ENCODE results near the gene EEF2KMT.
"Not testable (repeated sequence)": the region's sequence is repeated elsewhere in the genome, so short reads cannot be mapped to it uniquely, and the experiment has no call there.

The EEF2KMT gene, protein sequence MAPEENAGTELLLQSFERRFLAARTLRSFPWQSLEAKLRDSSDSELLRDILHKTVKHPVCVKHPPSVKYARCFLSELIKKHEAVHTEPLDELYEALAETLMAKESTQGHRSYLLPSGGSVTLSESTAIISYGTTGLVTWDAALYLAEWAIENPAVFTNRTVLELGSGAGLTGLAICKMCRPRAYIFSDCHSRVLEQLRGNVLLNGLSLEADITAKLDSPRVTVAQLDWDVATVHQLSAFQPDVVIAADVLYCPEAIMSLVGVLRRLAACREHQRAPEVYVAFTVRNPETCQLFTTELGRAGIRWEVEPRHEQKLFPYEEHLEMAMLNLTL

DNA sequence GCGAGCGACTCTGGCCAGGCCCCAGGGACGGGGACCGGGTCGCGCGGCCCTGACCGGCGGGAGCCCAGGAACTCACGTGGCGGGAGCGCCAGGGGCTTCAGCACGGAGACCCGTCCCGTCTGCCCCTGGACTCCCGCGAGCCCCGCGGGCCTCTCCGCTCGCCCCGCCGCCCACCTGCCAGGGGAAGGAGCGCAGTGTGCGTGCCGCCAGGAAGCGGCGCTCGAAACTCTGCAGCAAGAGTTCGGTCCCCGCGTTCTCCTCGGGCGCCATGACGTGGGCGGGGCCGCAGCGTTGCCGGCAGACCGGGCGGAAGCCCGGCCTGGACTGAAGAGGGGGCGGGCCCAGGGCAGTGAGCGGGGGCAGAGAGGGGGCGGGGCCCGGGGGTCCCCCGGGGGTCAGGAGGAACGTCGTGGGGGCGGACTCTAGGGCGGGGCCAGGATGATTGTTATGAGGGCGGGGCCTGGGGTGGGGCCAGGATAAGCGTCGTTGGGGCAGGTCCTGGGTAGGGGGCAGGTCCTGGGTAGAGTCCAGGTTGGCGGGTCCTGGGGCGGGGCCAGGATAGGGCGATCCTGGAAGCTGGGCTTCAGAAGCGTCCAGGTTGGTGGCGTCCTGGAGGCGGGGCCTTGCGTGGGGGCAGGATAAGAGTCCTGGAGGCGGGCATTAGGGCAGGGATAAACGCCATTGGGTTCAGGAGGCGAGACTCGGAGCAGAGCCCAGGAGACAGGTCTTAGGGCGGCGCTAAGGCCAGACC, at the start of gene EEF2KMT:
TSS of gene EEF2KMT (minus strand) at position 326 of the 751 bp plus-strand sequence. CDS start at position 270, 56 bp downstream.
- H3K27ac ChIP-seq, result peak within 1 kb of the TSS; percentile 28
- peak; percentile 94 for DNase-seq (ENCODE audit: low read depth, low spot score)

DNA sequence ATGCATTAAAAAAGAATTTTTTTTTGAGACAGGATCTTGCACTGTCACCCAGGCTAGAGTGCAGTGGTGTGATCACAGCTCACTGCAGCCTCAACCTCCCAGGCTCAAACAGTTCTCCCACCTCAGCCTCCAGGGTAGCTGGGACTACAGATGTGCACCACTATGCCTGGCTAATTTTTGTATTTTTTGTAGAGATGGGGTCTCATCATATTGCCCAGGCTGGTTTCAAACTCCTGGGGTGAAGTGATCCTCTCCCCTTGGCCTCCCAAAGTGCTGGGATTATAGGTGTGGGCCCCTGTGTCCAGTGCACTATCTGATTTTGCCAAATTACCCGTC, 47.0 kb upstream of the EEF2KMT start:
- not testable (repeated sequence) for H3K27ac ChIP-seq; DNase-seq (ENCODE audit: low read depth, low spot score)

- H3K27ac ChIP-seq, result no peak overlapping the region
Observed at GRCh38 chr16:5143761-5144620, 46.4 kb upstream of the EEF2KMT start.

DNA sequence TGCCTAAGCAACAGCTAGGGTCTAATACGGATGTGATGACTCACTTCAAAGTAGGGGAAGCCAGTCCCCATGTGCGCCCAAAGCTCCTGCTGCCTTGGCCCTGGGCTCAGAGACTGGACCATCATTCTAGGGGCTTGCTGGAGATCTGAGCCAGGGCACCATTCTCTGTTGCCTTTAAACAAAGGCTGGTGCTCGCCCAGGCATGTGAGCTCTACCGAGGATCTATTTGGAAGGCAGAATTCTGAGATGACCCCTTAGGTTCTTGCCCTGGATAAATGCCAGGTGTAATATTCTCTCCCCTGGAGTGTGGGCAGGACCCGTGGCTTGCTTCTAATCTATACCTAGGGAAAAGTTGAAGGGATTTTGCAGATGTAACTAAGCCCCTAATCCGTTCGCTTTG, 42.6 kb upstream of the EEF2KMT start:
- H3K27ac ChIP-seq, result not testable (repeated sequence)

More at GRCh38 chr16:5143761-5144620, 46.4 kb upstream of the EEF2KMT start:
- DNase-seq (ENCODE audit: low read depth, low spot score), result no peak

DNA sequence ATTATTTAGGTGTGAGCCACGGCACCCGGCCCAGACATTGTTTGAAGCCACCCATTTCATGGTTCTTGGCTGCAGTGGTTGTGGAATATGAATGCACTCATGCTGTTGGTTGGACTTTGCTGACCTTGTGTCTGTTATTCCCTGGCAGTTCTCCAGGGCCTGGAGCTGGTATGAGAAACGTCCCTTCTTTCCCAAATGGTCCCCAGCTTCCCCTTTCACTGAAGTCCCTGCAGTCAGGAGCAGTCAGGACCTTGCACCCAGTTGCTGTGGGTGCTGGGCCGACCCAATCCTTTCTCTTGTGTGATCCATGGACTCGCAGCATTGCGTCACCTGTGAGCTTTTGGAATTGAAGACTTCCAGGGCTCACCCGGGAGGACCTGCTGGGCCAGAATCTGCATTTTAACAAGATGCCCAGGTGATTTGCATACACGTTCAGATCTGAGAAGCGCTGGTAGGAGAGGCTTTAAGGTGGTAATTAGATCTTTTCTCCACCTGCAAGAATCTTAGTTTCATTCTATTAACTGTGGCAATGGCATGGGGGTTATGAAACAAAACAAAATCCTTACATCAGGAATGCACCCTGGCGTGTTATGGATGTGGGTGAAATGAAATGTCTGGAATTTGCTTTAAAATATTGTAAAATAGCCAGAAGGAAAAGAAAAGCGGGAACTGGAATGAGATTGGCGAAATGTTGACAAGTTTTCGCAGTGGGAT, 37.3 kb upstream of the EEF2KMT start:
- not testable (repeated sequence) for H3K27ac ChIP-seq; DNase-seq (ENCODE audit: low read depth, low spot score)

More for the DNA sequence above, 42.6 kb upstream of the EEF2KMT start:
- not testable (repeated sequence) for DNase-seq (ENCODE audit: low read depth, low spot score)

GRCh38 chr16:5132915-5133600, 35.5 kb upstream of the EEF2KMT start:
- DNase-seq (ENCODE audit: low read depth, low spot score); H3K27ac ChIP-seq: not testable (repeated sequence)

- not testable (repeated sequence) for H3K27ac ChIP-seq; DNase-seq (ENCODE audit: low read depth, low spot score)
Observed at GRCh38 chr16:5131467-5132004, 33.9 kb upstream of the EEF2KMT start.

GRCh38 chr16:5117300-5118087, 19.9 kb upstream of the EEF2KMT start:
- DNase-seq (ENCODE audit: low read depth, low spot score); H3K27ac ChIP-seq: not testable (repeated sequence)

DNA sequence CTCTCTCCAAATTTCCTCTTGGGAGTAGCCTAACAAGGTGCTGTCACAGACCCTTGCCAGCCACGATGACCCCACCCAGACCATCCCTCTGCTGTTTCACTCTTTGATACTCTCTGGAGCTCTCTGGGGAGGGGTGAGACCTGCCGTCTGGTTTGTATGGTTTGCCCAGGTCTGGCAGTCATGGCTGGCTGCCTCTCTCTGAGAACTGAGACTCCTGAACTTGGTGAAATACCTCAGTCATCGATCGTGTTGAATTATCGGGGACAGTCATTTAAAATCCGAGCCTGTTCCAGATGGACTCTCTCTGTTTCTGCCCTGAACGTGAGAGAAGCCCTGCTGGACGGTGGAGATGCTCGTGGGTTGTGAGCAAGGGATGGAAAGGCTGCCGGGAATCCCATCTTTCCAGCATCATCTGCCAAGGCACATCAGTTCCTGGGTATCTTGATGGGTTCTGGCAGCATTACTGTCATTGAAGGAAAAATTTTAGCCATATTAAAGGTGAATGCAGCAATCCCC, 19.2 kb upstream of the EEF2KMT start:
- DNase-seq (ENCODE audit: low read depth, low spot score); H3K27ac ChIP-seq: not testable (repeated sequence)

- DNase-seq (ENCODE audit: low read depth, low spot score); H3K27ac ChIP-seq: not testable (repeated sequence)
Observed at GRCh38 chr16:5110933-5111332, 13.3 kb upstream of the EEF2KMT start.

- DNase-seq (ENCODE audit: low read depth, low spot score), result no peak
- no peak overlapping the region for H3K27ac ChIP-seq
Observed at GRCh38 chr16:5108505-5109158, 11.0 kb upstream of the EEF2KMT start.

GRCh38 chr16:5105039-5105438, 7.4 kb upstream of the EEF2KMT start:
- H3K27ac ChIP-seq; DNase-seq (ENCODE audit: low read depth, low spot score): not testable (repeated sequence)

DNA sequence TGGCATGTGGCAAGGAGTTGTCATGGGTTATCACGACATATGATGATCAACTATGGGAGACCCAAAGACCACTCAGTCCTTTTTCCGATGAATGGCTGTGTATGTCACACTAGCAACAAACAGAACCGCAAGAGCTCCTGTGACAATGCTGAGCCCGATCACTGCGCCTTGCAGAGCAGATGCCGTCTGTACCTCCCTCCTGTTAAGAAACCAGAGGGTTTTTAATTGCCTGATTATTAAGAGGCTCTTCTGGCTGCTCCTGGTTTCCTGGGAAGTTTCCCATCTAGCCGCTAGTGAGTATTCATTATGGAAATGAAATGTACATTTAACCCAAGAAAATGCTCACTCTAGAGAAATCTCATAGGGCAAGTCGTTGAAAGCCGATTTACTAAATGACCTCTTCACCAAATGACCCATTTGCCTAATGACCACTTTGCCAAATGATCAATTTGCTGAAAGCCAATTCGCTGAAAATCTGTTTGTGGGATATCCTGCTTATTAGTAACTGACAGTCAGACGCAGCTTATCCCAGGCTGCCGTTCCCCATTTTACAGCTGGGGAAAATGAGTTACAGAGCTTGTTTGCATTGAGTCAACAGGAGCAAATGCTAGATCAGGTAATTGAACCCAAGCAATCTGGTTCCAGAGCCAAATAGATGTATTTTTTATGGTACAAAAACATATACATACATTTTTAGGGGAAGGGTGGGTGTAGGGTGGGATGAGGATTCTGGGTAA, 5.9 kb upstream of the EEF2KMT start:
- DNase-seq (ENCODE audit: low read depth, low spot score); H3K27ac ChIP-seq: not testable (repeated sequence)

DNA sequence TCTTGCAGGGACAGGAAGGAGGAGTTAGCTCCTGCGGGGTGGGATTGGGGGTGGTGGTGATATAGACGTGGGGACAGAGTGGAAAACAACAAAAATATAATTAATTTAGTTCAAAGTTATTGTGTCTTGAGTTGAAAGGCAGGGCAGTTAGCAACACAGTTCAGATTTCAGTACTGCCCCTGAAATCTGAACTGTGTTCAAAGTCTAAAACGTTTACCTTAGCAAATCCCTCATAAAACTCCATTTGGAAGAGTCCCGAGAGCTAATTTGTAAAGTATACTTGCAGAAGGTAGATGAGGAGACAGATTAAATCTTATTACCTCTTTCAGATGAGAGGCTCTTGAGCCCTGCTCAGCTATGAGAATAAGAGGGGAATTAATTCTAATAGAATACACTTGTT, 1.6 kb upstream of the EEF2KMT start:
- DNase-seq (ENCODE audit: low read depth, low spot score); H3K27ac ChIP-seq: not testable (repeated sequence)

DNA sequence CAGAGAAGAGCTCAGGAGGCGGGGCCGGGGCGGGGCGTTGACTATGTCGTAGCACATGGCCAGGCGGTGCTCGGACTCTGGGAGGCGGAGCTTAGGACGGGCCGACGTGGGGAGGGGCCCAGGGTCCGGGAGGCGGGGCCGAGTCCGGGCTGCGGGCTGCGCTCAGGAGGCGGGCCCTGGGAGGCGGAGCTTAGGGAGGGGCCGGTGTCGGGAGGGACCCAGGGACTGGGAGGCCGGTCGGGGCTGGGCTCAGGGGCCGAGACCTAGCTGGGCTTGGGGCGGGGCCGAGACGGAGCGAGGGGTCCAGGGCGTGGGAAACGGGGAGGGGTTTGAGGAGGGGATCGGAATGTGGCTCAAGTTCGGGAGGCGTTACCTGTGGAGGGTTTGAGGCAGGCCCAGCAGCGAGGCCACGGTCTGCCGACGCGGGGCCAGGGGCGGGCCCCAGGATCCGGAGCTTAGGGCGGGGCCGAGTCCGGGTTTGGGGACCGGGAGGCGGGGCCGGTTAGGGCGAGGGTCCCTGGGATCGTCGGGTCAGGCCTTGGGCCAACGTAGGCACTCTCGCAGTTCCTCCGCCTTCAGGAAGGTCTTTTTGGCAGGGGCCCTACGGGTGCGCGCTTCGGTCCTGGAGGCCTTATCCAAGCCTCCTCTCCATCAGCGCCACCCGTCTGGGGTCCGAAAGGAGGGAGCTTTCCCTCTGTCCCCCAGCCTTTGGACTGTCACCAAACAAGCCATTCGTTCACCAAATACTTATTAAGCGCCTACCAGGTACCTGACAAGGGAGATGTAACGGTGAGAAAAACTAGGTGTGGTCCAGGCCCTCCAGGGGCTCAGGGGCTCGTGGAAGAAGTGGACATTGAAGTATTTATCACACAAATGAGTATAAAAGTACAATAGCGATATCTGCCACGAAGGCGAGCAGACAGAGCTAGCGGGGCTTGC, 895 bp upstream of the EEF2KMT start:
- not testable (repeated sequence) for DNase-seq (ENCODE audit: low read depth, low spot score)

GRCh38 chr16:5097061-5097469, 530 bp downstream of the EEF2KMT start:
- peak overlapping the region; percentile 28 for H3K27ac ChIP-seq
- DNase-seq (ENCODE audit: low read depth, low spot score), result not testable (repeated sequence)

More for the DNA sequence above, 895 bp upstream of the EEF2KMT start:
- peak overlapping the region; percentile 28 for H3K27ac ChIP-seq

All from epithelial cell of prostate (primary cell).